ENCODE data around the gene INAFM1. TPM values are rescaled to one million over a fixed set of nuclear protein-coding genes. Genes with fewer than 3 reads are reported as not detected.

INAFM1 gene
- total RNA-seq, 4 donors from 2014 or later, result 12.5 to 17.4 (median 16.9) TPM

DNA sequence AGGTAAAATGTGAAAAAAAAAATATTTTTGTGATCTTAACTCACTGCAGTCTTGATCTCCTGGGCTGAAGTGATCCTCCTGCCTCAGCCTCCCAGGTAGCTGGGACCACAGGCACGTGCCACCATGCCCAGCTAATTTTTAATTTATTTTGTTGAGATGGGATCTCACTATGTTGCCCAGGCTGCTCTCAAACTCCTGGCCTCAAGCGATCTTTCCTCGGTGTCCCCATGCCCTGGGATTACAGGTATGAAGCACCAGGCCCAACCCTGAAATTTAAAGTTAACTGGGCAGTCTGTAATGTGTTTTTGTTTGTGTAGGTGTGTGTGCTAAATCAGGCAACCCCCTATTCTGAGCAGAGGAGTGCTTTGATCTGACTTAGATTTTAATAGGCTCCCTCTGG lies 31.6 kb downstream of the INAFM1 start:
- TF ChIP-seq POLR2AphosphoS5 (IDR thresholded peaks at IDR 0.05), result no peak
- no peak for TF ChIP-seq EP300 (IDR thresholded peaks at IDR 0.05)
- TF ChIP-seq, protein P1, sequence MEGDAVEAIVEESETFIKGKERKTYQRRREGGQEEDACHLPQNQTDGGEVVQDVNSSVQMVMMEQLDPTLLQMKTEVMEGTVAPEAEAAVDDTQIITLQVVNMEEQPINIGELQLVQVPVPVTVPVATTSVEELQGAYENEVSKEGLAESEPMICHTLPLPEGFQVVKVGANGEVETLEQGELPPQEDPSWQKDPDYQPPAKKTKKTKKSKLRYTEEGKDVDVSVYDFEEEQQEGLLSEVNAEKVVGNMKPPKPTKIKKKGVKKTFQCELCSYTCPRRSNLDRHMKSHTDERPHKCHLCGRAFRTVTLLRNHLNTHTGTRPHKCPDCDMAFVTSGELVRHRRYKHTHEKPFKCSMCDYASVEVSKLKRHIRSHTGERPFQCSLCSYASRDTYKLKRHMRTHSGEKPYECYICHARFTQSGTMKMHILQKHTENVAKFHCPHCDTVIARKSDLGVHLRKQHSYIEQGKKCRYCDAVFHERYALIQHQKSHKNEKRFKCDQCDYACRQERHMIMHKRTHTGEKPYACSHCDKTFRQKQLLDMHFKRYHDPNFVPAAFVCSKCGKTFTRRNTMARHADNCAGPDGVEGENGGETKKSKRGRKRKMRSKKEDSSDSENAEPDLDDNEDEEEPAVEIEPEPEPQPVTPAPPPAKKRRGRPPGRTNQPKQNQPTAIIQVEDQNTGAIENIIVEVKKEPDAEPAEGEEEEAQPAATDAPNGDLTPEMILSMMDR (IDR thresholded peaks at IDR 0.05), result no peak
- no peak for TF ChIP-seq POLR2A (IDR thresholded peaks at IDR 0.05; ENCODE audit: low read depth)
- Histone ChIP-seq H3K27ac (replicated peaks in 1 of 4) (no peak overlapping the region), H3K4me3 (no peak overlapping the region), H3K4me1 (peaks cover 0 to 21% (median 11%) of the 10 kb centered on the region in 4 donors), H3K9me3 (no peaks in the 10 kb centered on the region), H3K27me3 (peaks cover 0 to 26% (median 0%) of the 10 kb centered on the region in 4 donors), H3K36me3 (no peaks in the 10 kb centered on the region)
- intact Hi-C loops (cut with DNase I), result no loop called here
- 98% methylated on average over 3 of the region's 3 CpGs for WGBS
- DNase-seq (ENCODE audit: extremely low spot score), result no peak

DNA sequence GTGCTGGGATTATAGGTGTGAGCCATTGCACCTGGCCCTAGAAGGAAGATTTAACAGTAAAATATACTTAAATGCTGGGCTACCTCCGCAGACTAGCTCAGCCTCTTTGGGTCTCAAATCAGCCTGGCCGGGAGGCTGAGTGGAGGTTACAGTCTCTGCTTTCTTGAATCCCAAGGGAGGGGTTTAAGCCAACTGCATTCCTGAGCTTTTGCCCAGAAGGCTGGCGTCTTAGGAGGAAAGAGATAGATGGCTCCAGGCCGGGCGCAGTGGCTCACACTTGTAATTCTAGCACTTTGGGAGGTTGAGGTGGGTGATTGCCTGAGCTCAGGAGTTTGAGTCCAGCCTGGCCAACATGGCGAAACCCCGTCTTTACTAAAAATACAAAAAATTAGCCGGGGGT lies 34.4 kb downstream of the INAFM1 start:
- peaks cover 0 to 44% (median 0%) of the 10 kb centered on the region in 4 donors for H3K27me3 ChIP-seq
- no peak overlapping the region for H3K4me3 ChIP-seq
- H3K36me3 ChIP-seq, result no peaks in the 10 kb centered on the region
- DNase-seq (ENCODE audit: extremely low spot score), result no peak
- peaks cover 0 to 21% (median 11%) of the 10 kb centered on the region in 4 donors for H3K4me1 ChIP-seq
- no peak overlapping the region for H3K27ac ChIP-seq (replicated peaks in 1 of 4)
- intact Hi-C loops (cut with DNase I), result no loop called here
- 36% methylated on average over 6 of the region's 8 CpGs for WGBS
- no peaks in the 10 kb centered on the region for H3K9me3 ChIP-seq
- TF ChIP-seq EP300 (IDR thresholded peaks at IDR 0.05) (no peak), POLR2AphosphoS5 (IDR thresholded peaks at IDR 0.05) (no peak), POLR2A (IDR thresholded peaks at IDR 0.05; ENCODE audit: low read depth) (no peak)
- TF ChIP-seq, protein P1 (IDR thresholded peaks at IDR 0.05), result no peak

DNA sequence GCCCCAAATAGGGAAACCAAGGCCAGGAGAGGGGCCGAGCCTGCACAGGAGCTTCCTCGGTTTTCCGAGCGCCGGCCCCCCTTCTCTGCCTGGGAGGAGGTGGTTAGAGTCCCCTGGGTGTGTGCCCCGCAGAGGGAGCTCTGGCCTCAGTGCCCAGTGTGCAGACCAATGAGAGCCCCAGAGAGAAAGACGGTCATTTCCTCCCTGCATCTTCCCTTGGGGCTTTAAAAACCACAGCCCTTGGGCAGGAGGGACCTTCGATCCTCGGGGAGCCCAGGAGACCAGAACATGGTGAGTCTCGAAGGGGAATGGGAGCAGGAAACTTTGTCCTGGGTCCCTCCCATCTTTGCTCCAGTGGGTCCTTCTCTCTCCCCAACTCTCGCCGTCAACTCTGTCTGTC lies 34.9 kb downstream of the INAFM1 start, which contains the start of gene C5AR1:
Gene C5AR1 (plus strand): TSS at position 254 of the 400 bp plus-strand sequence. CDS start 35 bp downstream, at position 289.
- no peaks in the 10 kb centered on the region for H3K9me3 ChIP-seq
- 46% methylated on average over 12 of the region's 12 CpGs for WGBS
- peaks cover 0 to 44% (median 0%) of the 10 kb centered on the region in 4 donors for H3K27me3 ChIP-seq
- no peaks in the 10 kb centered on the region for H3K36me3 ChIP-seq
- intact Hi-C loops (cut with DNase I), result no loop called here
- peak within 1 kb of the TSS; percentile 20 to 37 (median 28) for H3K4me3 ChIP-seq
- no peak for TF ChIP-seq EP300 (IDR thresholded peaks at IDR 0.05)
- peak; percentile 15 for TF ChIP-seq POLR2A (IDR thresholded peaks at IDR 0.05; ENCODE audit: low read depth)
- peak in 1 of 2 donors; percentile 61 for TF ChIP-seq POLR2AphosphoS5 (IDR thresholded peaks at IDR 0.05)
- peak within 1 kb of the TSS in 3 of 4 donors; percentile 16 to 49 (median 31) for H3K27ac ChIP-seq (replicated peaks in 1 of 4)
- peaks cover 0 to 21% (median 11%) of the 10 kb centered on the region in 4 donors for H3K4me1 ChIP-seq
- DNase-seq (ENCODE audit: extremely low spot score), result no peak

DNA sequence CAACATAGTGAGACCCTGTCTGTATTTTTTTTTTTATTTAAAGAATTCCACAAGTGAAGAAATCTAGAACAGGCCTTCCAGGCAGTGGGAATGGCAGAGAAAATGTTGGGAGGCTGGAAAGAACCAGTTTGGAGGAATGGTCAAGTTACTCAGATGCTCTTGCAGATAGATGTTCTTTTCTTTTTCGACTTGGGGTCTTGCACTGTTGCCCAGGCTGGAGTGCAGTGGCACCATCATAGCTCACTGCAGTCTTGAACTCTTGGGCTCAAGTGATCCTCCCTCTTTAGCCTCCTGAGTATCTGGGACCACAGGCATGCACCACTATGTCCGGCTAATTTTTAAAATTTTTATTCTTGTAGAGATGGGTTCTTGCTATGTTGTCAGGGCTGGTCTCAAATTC lies 35.6 kb downstream of the INAFM1 start:
- intact Hi-C loops (cut with DNase I), result no loop called here
- H3K9me3 ChIP-seq, result no peaks in the 10 kb centered on the region
- H3K4me3 ChIP-seq, result peak overlapping the region; percentile 20 to 37 (median 28)
- peaks cover 0 to 17% (median 7%) of the 10 kb centered on the region in 4 donors for H3K4me1 ChIP-seq
- TF ChIP-seq EP300 (IDR thresholded peaks at IDR 0.05) (no peak), POLR2A (IDR thresholded peaks at IDR 0.05; ENCODE audit: low read depth) (no peak), POLR2AphosphoS5 (IDR thresholded peaks at IDR 0.05) (no peak)
- TF ChIP-seq, protein P1 (IDR thresholded peaks at IDR 0.05), result no peak
- H3K36me3 ChIP-seq, result no peaks in the 10 kb centered on the region
- H3K27me3 ChIP-seq, result peaks cover 0 to 46% (median 0%) of the 10 kb centered on the region in 4 donors
- 83% methylated on average over 2 of the region's 2 CpGs for WGBS
- H3K27ac ChIP-seq (replicated peaks in 1 of 4), result peak overlapping the region in 3 of 4 donors; percentile 16 to 49 (median 31)
- no peak for DNase-seq (ENCODE audit: extremely low spot score)

DNA sequence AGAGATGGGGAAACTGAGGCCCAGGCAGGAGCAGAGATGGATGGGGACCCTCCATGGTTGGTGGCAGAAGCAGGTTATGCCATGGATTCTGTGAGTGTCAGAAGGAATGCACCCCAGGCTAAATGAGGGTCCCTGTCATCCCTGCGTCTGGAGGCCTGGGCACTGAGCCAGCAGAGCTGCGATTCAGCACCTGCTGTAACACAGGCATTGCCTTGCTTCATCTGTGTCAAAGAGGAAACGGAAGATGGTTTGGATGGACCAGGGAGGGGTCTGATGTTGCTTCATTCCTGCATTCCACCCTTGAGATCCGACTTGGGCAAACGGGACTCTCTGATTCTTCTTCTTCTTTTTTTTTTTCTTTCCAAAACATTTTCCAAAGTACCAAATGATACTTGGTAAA lies 36.1 kb downstream of the INAFM1 start:
- H3K27ac ChIP-seq (replicated peaks in 1 of 4), result peak overlapping the region in 2 of 4 donors; percentile 31 to 49
- peak in 1 of 2 donors; percentile 53 for TF ChIP-seq POLR2AphosphoS5 (IDR thresholded peaks at IDR 0.05)
- no peak for TF ChIP-seq POLR2A (IDR thresholded peaks at IDR 0.05; ENCODE audit: low read depth)
- intact Hi-C loops (cut with DNase I), result no loop called here

More for the DNA sequence above, 36.1 kb downstream of the INAFM1 start:
- no peaks in the 10 kb centered on the region for H3K9me3 ChIP-seq
- peaks cover 0 to 51% (median 0%) of the 10 kb centered on the region in 4 donors for H3K27me3 ChIP-seq
- DNase-seq (ENCODE audit: extremely low spot score), result no peak
- peak overlapping the region; percentile 20 to 37 (median 28) for H3K4me3 ChIP-seq
- H3K36me3 ChIP-seq, result no peaks in the 10 kb centered on the region
- peaks cover 0 to 12% (median 3%) of the 10 kb centered on the region in 4 donors for H3K4me1 ChIP-seq
- WGBS, result 11% methylated on average over 5 of the region's 5 CpGs
